Esophagus squamous epithelium (tissue), 5 donors: ENCODE data around the gene CAPN2. TPM values are rescaled to one million over a fixed set of nuclear protein-coding genes. Genes with fewer than 3 reads are reported as not detected.

Source experiments
- DNase-seq: peaks from one replicate; lab custom pipeline; 2025; lab: John Stamatoyannopoulos, UW
- H3K27ac ChIP-seq, 4 donors: fragments of 200-600 bp; sonication (generic); one replicate each; pipeline ENCODE4 v1.5.1; 2016 to 2019; ENCODE audit warnings: mild to moderate bottlenecking in 1 of 4
- H3K27me3 ChIP-seq, 4 donors: fragments of 200-600 bp; sonication (generic); 1 replicate in 3 of 4; 2 replicates in 1 of 4; pipeline versions ENCODE4 v1.5.1 to v1.6.0; 2017 to 2021; ENCODE audit warnings: antibody characterized with exemption in 1 of 4
- H3K36me3 ChIP-seq, 3 donors: fragments of 200-600 bp; sonication (generic); one replicate each; pipeline ENCODE4 v1.5.1; 2016 to 2019
- H3K4me1 ChIP-seq, 3 donors: fragments of 200-600 bp; sonication (generic); one replicate each; pipeline ENCODE4 v1.5.1; 2017 to 2019
- H3K4me3 ChIP-seq, 4 donors: fragments of 200-600 bp; sonication (generic); 1 replicate in 3 of 4; 2 replicates in 1 of 4; pipeline ENCODE4 v1.5.1; 2016 to 2019; ENCODE audit warnings: mild to moderate bottlenecking in 2 of 4, moderate library complexity in 1 of 4
- H3K9me3 ChIP-seq, 3 donors: fragments of 200-600 bp; sonication (generic); one replicate each; pipeline ENCODE4 v1.5.1; 2016 to 2019
- POLR2A ChIP-seq, 4 donors: fragments of 450-650 bp; IDR thresholded peaks; one replicate each; pipeline ENCODE4 v1.6.1; 2017; ENCODE audit warnings: antibody characterized with exemption in 4 of 4, mild to moderate bottlenecking in 4 of 4, moderate library complexity in 3 of 4
- WGBS, 2 donors: methylation state at CpG; one replicate each; pipeline ENCODE4 v1.1.5; 2018; 5-methylcytosine and 5-hydroxymethylcytosine counted together
- intact Hi-C: fragments of 100-400 bp; cut with DNase I; formaldehyde crosslinking; loops from one replicate; pipeline ENCODE4 v1.15.0; 2022
- total RNA-seq, 4 donors: library from RNA; depleted of rRNA; stranded (reverse); fragments of >200 nt; gene quantifications; one replicate each; pipeline ENCODE4 v1.1.0, GENCODE V29; 2016
- TF ChIP-seq, protein P1 (sequence below), 6 experiments: fragments of 450-650 bp in 4 of 6; fragments of 200-600 bp in 2 of 6; sonication (generic) in 2 of 6; IDR thresholded peaks; one replicate each; pipeline ENCODE4 v1.5.1; 2016 to 2019; ENCODE audit warnings: antibody characterized with exemption in 6 of 6, mild to moderate bottlenecking in 4 of 6, moderate library complexity in 4 of 6
- donor health status: DM: yes; HTN: yes; CAD: no.

CAPN2 gene
- total RNA-seq, 4 donors from 2014 or later = 145 to 234 (median 177) TPM

- Histone ChIP-seq H3K36me3 (no peaks in the 10 kb centered on the region), H3K27ac (peak overlapping the region in 3 of 4 donors; percentile 29 to 99 (median 98)), H3K9me3 (no peaks in the 10 kb centered on the region), H3K4me3 (no peak overlapping the region), H3K4me1 (peaks cover 48 to 85% (median 50%) of the 10 kb centered on the region in 3 donors), H3K27me3 (no peaks in the 10 kb centered on the region)
- WGBS, 2 donors = 87 to 93% methylated on average over 12 of the region's 12 CpGs
- intact Hi-C loops = loop anchor here (5.0 kb wide), 1 partner anchor 37 kb away; no protein-coding TSS in a partner anchor
- TF ChIP-seq, protein P1, sequence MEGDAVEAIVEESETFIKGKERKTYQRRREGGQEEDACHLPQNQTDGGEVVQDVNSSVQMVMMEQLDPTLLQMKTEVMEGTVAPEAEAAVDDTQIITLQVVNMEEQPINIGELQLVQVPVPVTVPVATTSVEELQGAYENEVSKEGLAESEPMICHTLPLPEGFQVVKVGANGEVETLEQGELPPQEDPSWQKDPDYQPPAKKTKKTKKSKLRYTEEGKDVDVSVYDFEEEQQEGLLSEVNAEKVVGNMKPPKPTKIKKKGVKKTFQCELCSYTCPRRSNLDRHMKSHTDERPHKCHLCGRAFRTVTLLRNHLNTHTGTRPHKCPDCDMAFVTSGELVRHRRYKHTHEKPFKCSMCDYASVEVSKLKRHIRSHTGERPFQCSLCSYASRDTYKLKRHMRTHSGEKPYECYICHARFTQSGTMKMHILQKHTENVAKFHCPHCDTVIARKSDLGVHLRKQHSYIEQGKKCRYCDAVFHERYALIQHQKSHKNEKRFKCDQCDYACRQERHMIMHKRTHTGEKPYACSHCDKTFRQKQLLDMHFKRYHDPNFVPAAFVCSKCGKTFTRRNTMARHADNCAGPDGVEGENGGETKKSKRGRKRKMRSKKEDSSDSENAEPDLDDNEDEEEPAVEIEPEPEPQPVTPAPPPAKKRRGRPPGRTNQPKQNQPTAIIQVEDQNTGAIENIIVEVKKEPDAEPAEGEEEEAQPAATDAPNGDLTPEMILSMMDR (IDR thresholded peaks at IDR 0.05) = no peak
- no peak for TF ChIP-seq POLR2A (IDR thresholded peaks at IDR 0.05)
- DNase-seq = no peak
Measured at GRCh38 chr1:223710179-223711133, 1.9 kb upstream of the CAPN2 start.

- H3K9me3 ChIP-seq = no peaks in the 10 kb centered on the region
- no peak overlapping the region for H3K4me3 ChIP-seq
- H3K36me3 ChIP-seq = peaks cover 0 to 3% (median 2%) of the 10 kb centered on the region in 3 donors
- DNase-seq = no peak
- intact Hi-C loops = loop anchor here (5.0 kb wide), 1 partner anchor 36 kb away; no protein-coding TSS in a partner anchor
- H3K27me3 ChIP-seq = no peaks in the 10 kb centered on the region
- H3K4me1 ChIP-seq = peaks cover 50 to 85% (median 52%) of the 10 kb centered on the region in 3 donors
- 73% methylated on average over 1 of the region's 1 CpG; no CpG with 5 or more reads in 1 of the 2 donors for WGBS, 2 donors
- peak overlapping the region in 3 of 4 donors; percentile 29 to 99 (median 98) for H3K27ac ChIP-seq
- TF ChIP-seq, protein P1 (IDR thresholded peaks at IDR 0.05) = no peak
- no peak for TF ChIP-seq POLR2A (IDR thresholded peaks at IDR 0.05)
Measured at GRCh38 chr1:223711173-223711572, 1.2 kb upstream of the CAPN2 start.

DNA sequence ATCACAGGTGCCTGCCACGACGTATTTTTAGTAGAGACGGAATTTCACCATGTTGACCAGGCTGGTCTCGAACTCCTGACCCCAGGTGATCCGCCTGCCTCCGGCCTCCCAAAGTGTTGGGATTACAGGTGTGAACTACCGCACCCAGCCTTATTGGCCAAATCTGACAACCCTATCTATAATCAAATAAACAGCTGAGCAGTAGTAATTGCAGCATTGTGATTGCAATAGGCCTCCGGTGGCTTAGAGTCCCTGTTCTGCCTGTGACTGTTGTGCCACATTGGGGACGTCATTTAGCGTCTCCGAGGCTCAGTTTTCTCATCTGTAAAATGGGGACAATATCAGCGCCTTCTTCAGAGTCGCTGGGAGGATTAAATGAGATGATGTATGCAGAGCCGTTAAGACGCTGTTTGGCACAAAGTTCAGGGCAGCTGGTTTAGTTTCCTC, 569 bp upstream of the CAPN2 start:
- DNase-seq = no peak
- WGBS, 2 donors = 52 to 56% methylated on average over 10 to 11 of the region's 15 CpGs
- no peaks in the 10 kb centered on the region for H3K9me3 ChIP-seq
- peak overlapping the region; percentile 98 to 99 (median 99) for H3K27ac ChIP-seq
- no peaks in the 10 kb centered on the region for H3K27me3 ChIP-seq
- peak overlapping the region; percentile 87 to 96 (median 94) for H3K4me3 ChIP-seq
- no peak for TF ChIP-seq POLR2A (IDR thresholded peaks at IDR 0.05)
- TF ChIP-seq, protein P1 (IDR thresholded peaks at IDR 0.05) = no peak
- H3K36me3 ChIP-seq = peaks cover 0 to 7% (median 4%) of the 10 kb centered on the region in 3 donors
- intact Hi-C loops = loop anchor here (5.0 kb wide), 1 partner anchor 36 kb away; no protein-coding TSS in a partner anchor
- H3K4me1 ChIP-seq = peaks cover 50 to 85% (median 51%) of the 10 kb centered on the region in 3 donors

GRCh38 chr1:223712850-223713474, 623 bp downstream of the CAPN2 start:
- DNase-seq = no peak
- TF ChIP-seq POLR2A (IDR thresholded peaks at IDR 0.05) = no peak
- TF ChIP-seq, protein P1 (IDR thresholded peaks at IDR 0.05) = no peak

More at GRCh38 chr1:223712850-223713474, 623 bp downstream of the CAPN2 start:
- Histone ChIP-seq H3K4me1 (peaks cover 43 to 85% (median 50%) of the 10 kb centered on the region in 3 donors), H3K27ac (peak overlapping the region; percentile 98 to 99 (median 99)), H3K36me3 (peaks cover 4 to 18% (median 9%) of the 10 kb centered on the region in 3 donors), H3K4me3 (peak overlapping the region; percentile 87 to 96 (median 94)), H3K9me3 (no peaks in the 10 kb centered on the region), H3K27me3 (no peaks in the 10 kb centered on the region)
- intact Hi-C loops = loop anchor here (5.0 kb wide), 1 partner anchor 34 kb away; no protein-coding TSS in a partner anchor
- WGBS, 2 donors = 0 to 11% methylated on average over 1 to 5 of the region's 40 CpGs
